Right lobe of liver (tissue), 6 donors: ENCODE measurements around the gene CBX5. TPM values are rescaled to one million over a fixed set of nuclear protein-coding genes. Genes with fewer than 3 reads are reported as not detected.
"Not testable (repeated sequence)": the region's sequence is repeated elsewhere in the genome, so short reads cannot be mapped to it uniquely, and the experiment has no call there.

Experiments
- ATAC-seq, 4 donors: fragments of 200-7000 bp; cut with Tn5 transposase; one replicate each; pipeline ENCODE4 v1.9.1; 2020; ENCODE audit warnings: mild to moderate bottlenecking in 4 of 4, moderate library complexity in 4 of 4
- DNase-seq, 3 donors: peaks; one replicate each; pipeline ENCODE4 v3.0.0-alpha.2; 2020
- H3K27ac ChIP-seq, 3 donors: fragments of 200-600 bp; one replicate each; pipeline ENCODE4 v1.8.0; 2022
- H3K27me3 ChIP-seq, 2 donors: fragments of 200-600 bp; one replicate each; pipeline ENCODE4 v1.8.0; 2022
- H3K36me3 ChIP-seq, 4 donors: fragments of 200-600 bp; sonication (generic) in 1 of 4; one replicate each; pipeline versions ENCODE4 v1.5.1 to v1.8.0; 2017 to 2022; ENCODE audit warnings: control low read depth in 1 of 4
- H3K4me1 ChIP-seq, 4 donors: fragments of 200-600 bp; sonication (generic) in 1 of 4; one replicate each; pipeline versions ENCODE4 v1.5.1 to v1.8.0; 2017 to 2022; ENCODE audit warnings: control low read depth in 1 of 4
- H3K4me3 ChIP-seq, 3 donors: fragments of 200-600 bp; one replicate each; pipeline ENCODE4 v1.8.0; 2022
- H3K9me3 ChIP-seq, 4 donors: fragments of 200-600 bp; sonication (generic) in 1 of 4; one replicate each; pipeline versions ENCODE4 v1.5.1 to v1.8.0; 2017 to 2022; ENCODE audit warnings: control low read depth in 1 of 4
- POLR2A ChIP-seq: fragments of 450-650 bp; IDR thresholded peaks from one replicate; pipeline ENCODE4 v1.6.1; 2017; ENCODE audit warnings: antibody characterized with exemption, mild to moderate bottlenecking
- WGBS: methylation state at CpG from one replicate; pipeline ENCODE4 v1.1.6; 2018; ENCODE audit warnings: low coverage, low lambda C conversion rate; ENCODE audit not compliant: insufficient coverage; ENCODE audit errors: missing lambda C conversion rate; 5-methylcytosine and 5-hydroxymethylcytosine counted together
- intact Hi-C, 2 donors: fragments of 100-400 bp; cut with DNase I; formaldehyde crosslinking; loops; one replicate each; pipeline versions ENCODE4 v1.11.2 to v1.14.1; 2022
- total RNA-seq, 6 experiments: library from RNA; depleted of rRNA in 2 of 6; stranded (reverse); fragments of >200 nt in 2 of 6; fragmentation: NEBNext Ultra II Directional in 3 of 6; extraction: Animal tissue kit (Norgen Biotek cat#: 25700) in 3 of 6; gene quantifications; one replicate each; pipeline versions ENCODE4 v1.1.0 to v1.2.4, GENCODE V29; 2016 to 2023
- TF ChIP-seq, protein P1 (sequence below), 4 donors: fragments of 200-600 bp in 3 of 4; fragments of 450-650 bp in 1 of 4; IDR thresholded peaks; one replicate each; pipeline versions ENCODE4 v1.5.1 to v1.8.0; 2016 to 2022; ENCODE audit warnings: antibody characterized with exemption in 4 of 4, mild to moderate bottlenecking in 2 of 4
- donor health status: DM: no; HTN: yes; CAD: no.
- donor health status: DM: no; HTN: no; CAD: no.
- donor health status: DM: no; HTN: no; CAD: no.
- donor health status: DM: no; HTN: yes; CAD: no.
- donor health status: DM: no; HTN: yes; CAD: no.

CBX5 gene
- total RNA-seq, 6 experiments from 2014 or later = 14.4 to 23.7 (median 20.1) TPM

DNA sequence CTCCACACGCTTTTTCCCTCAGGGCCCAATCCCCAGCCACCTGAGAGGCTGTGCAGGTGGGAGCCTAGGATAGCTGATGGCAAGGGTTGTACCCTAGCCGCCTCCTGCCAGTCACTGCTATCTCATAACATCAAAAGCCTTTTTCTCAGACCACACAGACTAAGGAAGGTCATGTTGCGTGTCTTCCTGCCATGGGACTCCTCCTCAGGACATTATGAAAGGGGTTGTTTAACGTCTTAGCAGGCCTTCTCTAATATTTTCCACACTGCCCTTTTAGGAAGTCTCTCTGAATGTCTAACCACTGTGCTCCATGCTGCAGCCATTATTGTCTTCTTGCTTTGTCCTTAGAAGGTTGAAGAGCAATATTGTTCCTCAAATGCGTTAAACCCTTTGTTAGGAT, 83.5 kb downstream of the CBX5 start:
- intact Hi-C loops = no loop called here
- DNase-seq = no peak
- no peaks in the 10 kb centered on the region for H3K4me1 ChIP-seq
- no peak overlapping the region for H3K27ac ChIP-seq
- no peaks in the 10 kb centered on the region for H3K36me3 ChIP-seq
- no peak overlapping the region for H3K4me3 ChIP-seq
- peaks cover 0 to 9% of the 10 kb centered on the region in 2 donors for H3K27me3 ChIP-seq
- H3K9me3 ChIP-seq = no peaks in the 10 kb centered on the region
- no peak for ATAC-seq
- WGBS = 57% methylated on average over 4 of the region's 5 CpGs
- TF ChIP-seq, protein P1, sequence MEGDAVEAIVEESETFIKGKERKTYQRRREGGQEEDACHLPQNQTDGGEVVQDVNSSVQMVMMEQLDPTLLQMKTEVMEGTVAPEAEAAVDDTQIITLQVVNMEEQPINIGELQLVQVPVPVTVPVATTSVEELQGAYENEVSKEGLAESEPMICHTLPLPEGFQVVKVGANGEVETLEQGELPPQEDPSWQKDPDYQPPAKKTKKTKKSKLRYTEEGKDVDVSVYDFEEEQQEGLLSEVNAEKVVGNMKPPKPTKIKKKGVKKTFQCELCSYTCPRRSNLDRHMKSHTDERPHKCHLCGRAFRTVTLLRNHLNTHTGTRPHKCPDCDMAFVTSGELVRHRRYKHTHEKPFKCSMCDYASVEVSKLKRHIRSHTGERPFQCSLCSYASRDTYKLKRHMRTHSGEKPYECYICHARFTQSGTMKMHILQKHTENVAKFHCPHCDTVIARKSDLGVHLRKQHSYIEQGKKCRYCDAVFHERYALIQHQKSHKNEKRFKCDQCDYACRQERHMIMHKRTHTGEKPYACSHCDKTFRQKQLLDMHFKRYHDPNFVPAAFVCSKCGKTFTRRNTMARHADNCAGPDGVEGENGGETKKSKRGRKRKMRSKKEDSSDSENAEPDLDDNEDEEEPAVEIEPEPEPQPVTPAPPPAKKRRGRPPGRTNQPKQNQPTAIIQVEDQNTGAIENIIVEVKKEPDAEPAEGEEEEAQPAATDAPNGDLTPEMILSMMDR (IDR thresholded peaks at IDR 0.05) = no peak
- TF ChIP-seq POLR2A = no peak

DNA sequence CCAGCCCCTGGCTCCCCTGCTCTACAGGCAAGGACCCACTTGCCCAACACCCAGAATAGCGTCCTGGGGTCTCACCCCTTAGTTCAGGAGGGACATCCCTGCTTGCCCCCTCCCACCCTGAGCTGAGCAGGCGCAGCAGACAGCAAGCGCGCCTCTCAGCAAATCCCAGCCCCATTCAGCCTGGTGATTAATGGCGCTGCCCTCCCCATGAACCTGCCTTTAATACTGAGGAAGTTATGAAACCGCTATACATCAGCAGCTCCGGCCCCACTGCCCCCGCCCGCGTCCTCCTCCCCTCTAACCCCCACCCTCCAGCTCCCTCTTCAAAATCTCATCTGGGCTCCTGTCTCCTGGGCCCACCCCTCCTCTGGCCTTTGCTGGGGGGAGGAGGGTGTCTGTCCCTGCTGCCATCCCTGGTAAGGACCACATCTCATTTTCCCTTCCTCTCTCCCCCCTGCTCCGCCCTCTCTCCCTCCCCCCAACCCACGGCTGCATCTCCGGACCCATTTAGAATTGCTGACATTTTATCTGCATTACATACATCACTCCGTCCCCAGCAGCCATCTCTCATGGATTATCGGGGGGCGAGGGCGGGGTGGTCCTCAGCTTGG, 84.1 kb downstream of the CBX5 start:
- Histone ChIP-seq H3K27ac (no peak overlapping the region), H3K4me3 (no peak overlapping the region), H3K36me3 (no peaks in the 10 kb centered on the region), H3K27me3 (peaks cover 0 to 6% of the 10 kb centered on the region in 2 donors), H3K4me1 (no peaks in the 10 kb centered on the region), H3K9me3 (no peaks in the 10 kb centered on the region)
- 29% methylated on average over 14 of the region's 17 CpGs for WGBS
- DNase-seq = peak in 1 of 3 donors; percentile 37
- TF ChIP-seq, protein P1 (IDR thresholded peaks at IDR 0.05) = no peak
- no peak for TF ChIP-seq POLR2A
- intact Hi-C loops = no loop called here
- peak in 2 of 4 donors; percentile 41 to 45 for ATAC-seq

DNA sequence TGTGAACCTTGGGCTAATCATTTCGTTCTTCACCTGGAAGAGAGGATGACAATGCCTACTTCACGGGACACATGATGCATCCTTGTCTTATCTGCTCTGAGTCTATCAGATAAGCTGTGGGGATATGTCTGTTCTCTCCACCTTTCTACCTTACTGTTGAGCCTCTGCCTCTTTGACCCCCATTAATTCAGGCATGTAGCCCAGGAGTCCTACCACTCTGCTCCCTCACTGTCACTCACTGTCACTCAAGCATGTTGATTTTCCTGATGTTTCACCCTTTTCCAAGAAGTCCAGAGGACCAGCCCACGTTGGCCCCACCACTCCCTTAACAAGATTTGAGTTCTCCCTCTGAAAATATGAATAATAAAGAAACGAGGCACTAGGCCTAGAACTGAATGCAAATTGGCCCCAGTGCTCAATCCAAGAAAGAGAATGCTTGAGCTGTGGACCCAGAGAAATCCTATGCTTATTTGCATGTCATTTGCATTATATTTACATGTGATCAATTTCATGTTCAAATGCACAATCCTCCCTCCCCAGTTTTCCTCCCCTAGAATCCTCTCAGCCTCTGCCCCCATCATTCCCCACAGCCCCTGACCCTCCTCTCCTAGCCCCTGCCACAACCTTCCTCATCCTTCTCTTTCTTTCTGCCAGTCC, 84.7 kb downstream of the CBX5 start:
- intact Hi-C loops = no loop called here
- no peak for DNase-seq
- WGBS = 18% methylated on average over 4 of the region's 4 CpGs
- no peak for ATAC-seq
- Histone ChIP-seq H3K27ac (no peak overlapping the region), H3K36me3 (no peaks in the 10 kb centered on the region), H3K27me3 (peaks cover 0 to under 1% of the 10 kb centered on the region in 2 donors), H3K9me3 (no peaks in the 10 kb centered on the region), H3K4me3 (no peak overlapping the region), H3K4me1 (no peaks in the 10 kb centered on the region)
- TF ChIP-seq POLR2A = no peak
- TF ChIP-seq, protein P1 (IDR thresholded peaks at IDR 0.05) = no peak

DNA sequence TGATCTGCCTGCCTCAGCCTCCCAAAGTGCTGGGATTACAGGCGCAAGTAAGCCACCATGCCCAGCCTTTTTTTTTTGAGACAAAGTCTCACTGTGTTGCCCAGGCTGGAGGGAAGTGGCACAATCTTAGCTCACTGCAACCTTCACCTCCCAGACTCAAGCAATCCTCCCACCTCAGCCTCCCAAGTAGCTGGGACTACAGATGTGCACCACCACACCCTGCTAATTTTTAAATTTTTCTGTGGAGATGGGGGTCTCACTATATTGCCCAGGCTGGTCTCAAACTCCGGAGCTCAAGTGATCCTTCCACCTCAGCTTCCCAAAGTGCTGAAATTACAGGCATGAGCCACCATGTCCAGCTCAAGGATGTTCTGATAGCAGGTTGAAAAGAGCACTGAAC, 85.3 kb downstream of the CBX5 start:
- H3K27me3 ChIP-seq, ATAC-seq, H3K9me3 ChIP-seq, H3K4me1 ChIP-seq, DNase-seq, intact Hi-C loops, H3K36me3 ChIP-seq, H3K4me3 ChIP-seq, H3K27ac ChIP-seq: not testable (repeated sequence)
- WGBS = 71% methylated on average over 1 of the region's 2 CpGs

DNA sequence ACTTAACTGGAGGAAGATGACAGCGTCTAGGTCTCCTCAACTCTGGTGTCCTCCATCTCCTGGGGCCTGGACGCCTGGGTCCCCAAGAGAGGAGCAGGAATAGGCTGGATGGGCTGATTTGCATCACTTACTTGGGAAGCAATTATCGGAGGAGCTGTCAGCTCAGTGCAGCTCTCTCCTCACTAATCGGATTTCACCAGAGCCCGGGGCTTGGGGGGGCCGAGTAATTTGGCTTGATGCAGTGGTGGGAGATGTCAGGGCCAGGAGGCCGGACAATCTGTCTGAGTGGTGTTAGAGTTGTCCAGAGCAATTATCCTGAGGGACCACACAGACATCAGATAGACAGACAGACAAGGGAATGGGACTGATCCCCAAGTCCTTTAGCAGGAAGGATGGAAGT, 86.5 kb downstream of the CBX5 start:
- no peak for DNase-seq
- Histone ChIP-seq H3K4me1 (no peaks in the 10 kb centered on the region), H3K27ac (no peak overlapping the region), H3K4me3 (no peak overlapping the region), H3K36me3 (no peaks in the 10 kb centered on the region), H3K9me3 (no peaks in the 10 kb centered on the region), H3K27me3 (no peaks in the 10 kb centered on the region)
- intact Hi-C loops = no loop called here
- TF ChIP-seq, protein P1 (IDR thresholded peaks at IDR 0.05) = no peak
- TF ChIP-seq POLR2A = no peak
- no peak for ATAC-seq
- 67% methylated on average over 7 of the region's 7 CpGs for WGBS
